Muscle layer of duodenum (tissue), 2 donors: ENCODE results near the gene SLC25A18.

ENCODE experiments used
- H3K27ac ChIP-seq: one replicate; pipeline ENCODE4 v1.7.0; 2013; ENCODE audit warnings: mild to moderate bottlenecking, low read length
- H3K27me3 ChIP-seq: one replicate; pipeline ENCODE4 v1.7.0; 2013; ENCODE audit warnings: low read depth, mild to moderate bottlenecking, control low read depth, low read length
- H3K36me3 ChIP-seq, 2 donors: one replicate each; pipeline ENCODE4 v1.7.0; 2013; ENCODE audit warnings: low read length in 2 of 2, control low read depth in 1 of 2, mild to moderate bottlenecking in 1 of 2; ENCODE audit not compliant: insufficient read depth in 2 of 2, control insufficient read depth in 1 of 2
- H3K4me1 ChIP-seq, 2 donors: one replicate each; pipeline ENCODE4 v1.7.0; 2013; ENCODE audit warnings: low read length in 2 of 2, mild to moderate bottlenecking in 2 of 2, control low read depth in 1 of 2, moderate library complexity in 1 of 2; ENCODE audit not compliant: insufficient read depth in 2 of 2, control insufficient read depth in 1 of 2
- H3K4me3 ChIP-seq, 2 donors: one replicate each; pipeline ENCODE4 v1.7.0; 2013; ENCODE audit warnings: low read length in 2 of 2, low read depth in 1 of 2, mild to moderate bottlenecking in 1 of 2
- H3K9me3 ChIP-seq, 2 donors: one replicate each; pipeline ENCODE4 v1.7.0; 2013; ENCODE audit warnings: low read length in 2 of 2, control low read depth in 1 of 2, mild to moderate bottlenecking in 1 of 2; ENCODE audit not compliant: control insufficient read depth in 1 of 2
- donor health status: healthy.

The SLC25A18 gene

DNA sequence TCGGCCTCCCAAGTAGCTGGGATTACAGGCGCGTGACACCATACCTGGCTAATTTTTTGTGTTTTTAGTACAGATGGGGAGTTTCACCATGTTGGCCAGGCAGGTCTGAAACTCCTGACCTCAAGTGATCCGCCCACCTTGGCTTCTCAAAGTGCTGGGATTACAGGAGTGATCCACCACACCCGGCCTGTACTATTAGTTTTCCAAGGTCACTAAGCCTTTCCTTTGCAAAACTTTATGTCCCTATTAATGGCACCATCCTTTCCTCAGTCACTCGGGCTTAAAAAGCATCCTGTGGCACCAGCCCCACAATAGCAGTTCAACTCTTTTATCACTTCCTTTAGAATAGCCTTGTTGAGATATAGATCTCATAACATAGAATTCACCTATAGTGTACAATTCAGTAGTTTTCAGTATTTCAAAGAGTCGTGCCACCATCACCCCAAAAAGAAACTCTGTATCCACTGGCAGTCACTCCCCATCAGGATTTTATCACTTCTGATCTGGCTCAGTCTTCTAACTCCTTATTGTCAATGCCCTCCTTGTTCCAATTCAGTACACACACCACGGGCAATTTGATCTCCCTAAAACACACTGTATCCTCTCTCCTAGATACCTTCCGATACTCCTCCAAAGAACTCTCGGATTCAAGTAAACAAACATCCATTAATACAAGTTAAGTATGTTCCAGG is 74.3 kb downstream of the SLC25A18 start:
- Histone ChIP-seq H3K4me3 (peak overlapping the region; percentile 67 to 87), H3K36me3 (peaks cover 0 to 18% of the 10 kb centered on the region in 2 donors), H3K9me3 (no peaks in the 10 kb centered on the region), H3K27me3 (no peaks in the 10 kb centered on the region), H3K4me1 (peaks cover 4 to 18% of the 10 kb centered on the region in 2 donors), H3K27ac (peak overlapping the region; percentile 100)

DNA sequence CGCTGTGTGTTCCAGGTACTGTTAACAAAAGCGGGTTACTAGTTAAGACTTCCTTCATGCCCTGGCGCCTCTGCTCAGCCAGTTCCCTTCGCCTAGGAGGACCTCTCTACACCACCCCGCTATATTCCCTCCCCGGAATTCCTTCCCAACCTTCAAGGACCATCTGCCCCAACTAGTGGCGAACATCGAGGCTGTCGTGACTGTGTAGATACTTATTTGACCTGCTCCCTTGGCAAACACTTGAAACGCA is 74.8 kb downstream of the SLC25A18 start:
- peak overlapping the region; percentile 67 to 87 for H3K4me3 ChIP-seq
- H3K9me3 ChIP-seq: no peaks in the 10 kb centered on the region
- no peaks in the 10 kb centered on the region for H3K27me3 ChIP-seq
- peaks cover 4 to 18% of the 10 kb centered on the region in 2 donors for H3K4me1 ChIP-seq
- peaks cover 0 to 18% of the 10 kb centered on the region in 2 donors for H3K36me3 ChIP-seq
- H3K27ac ChIP-seq: peak overlapping the region; percentile 100

DNA sequence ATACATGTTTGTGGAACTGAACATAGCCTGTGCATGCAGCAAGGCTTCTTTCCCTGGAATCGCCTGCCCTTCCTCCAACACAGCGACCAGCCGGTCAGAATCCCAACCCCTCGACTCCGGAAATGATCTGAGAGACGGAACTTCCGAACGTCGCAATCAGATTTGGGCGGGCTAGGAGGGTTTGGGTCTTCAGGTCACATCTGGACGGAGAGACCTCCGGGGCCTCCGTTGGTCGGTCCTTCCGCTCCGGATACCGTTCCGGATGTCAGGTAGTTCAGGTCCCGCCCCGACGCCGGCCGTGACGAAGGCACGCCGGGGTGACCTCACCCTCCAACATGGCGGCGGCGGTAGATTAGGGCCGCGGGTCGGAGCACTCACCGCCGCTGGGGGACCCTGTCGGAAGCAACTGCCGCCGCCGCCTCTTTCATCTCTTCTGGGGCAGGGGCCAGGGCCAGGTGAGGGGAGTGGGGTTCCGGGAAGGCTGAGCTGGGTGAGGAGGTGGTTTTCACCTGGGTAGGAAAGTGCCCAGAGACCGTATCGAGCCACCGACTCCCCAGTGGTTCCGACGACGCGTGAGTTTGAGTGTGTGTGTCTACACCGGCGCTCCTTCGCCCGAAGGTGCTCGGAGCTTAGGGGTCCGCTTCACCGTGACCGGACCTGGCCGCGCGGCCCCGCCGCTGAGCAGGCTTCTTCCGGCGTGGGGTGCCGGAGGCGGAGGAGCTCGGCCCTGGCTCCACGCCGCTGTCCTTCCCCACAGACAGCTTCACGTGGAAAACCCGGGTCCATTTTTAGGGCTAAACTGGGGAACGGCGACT is 75.3 kb downstream of the SLC25A18 start, which contains the start of gene BCL2L13:
TSS of gene BCL2L13 (plus strand) at position 326 of the 815 bp plus-strand sequence. CDS start 16,955 bp downstream, outside the sequence.
- Histone ChIP-seq H3K27me3 (no peaks in the 10 kb centered on the region), H3K36me3 (peaks cover 0 to 18% of the 10 kb centered on the region in 2 donors), H3K27ac (peak within 1 kb of the TSS; percentile 100), H3K4me1 (peaks cover 4 to 18% of the 10 kb centered on the region in 2 donors), H3K4me3 (peak within 1 kb of the TSS; percentile 67 to 87), H3K9me3 (no peaks in the 10 kb centered on the region)

DNA sequence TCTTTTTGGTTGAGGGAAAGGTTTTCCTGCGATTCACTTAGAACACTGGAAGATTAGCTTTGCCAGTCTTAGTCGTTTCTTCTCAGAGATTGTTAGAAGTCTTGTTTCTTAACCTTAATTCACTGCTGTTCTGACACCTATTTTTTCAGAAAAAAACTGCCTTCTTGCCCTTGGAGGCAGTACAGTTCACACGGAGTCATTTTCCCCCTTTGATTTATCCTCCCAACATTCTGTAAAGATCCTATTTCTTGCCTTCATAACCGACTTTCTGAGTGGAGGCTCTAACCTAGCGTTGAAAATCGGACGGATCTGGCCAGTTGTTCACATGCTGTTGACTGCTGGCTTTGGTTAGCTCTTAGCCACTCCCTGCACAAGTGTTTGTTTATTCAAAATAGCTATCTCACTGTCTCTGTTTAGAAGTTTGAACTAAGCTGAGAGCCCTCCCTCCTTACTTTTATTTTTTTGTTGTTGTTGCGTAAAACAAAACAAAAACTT is 76.0 kb downstream of the SLC25A18 start:
- Histone ChIP-seq H3K27me3 (no peaks in the 10 kb centered on the region), H3K27ac (peak overlapping the region; percentile 100), H3K4me1 (peaks cover 4 to 18% of the 10 kb centered on the region in 2 donors), H3K4me3 (peak overlapping the region; percentile 67 to 87), H3K9me3 (no peaks in the 10 kb centered on the region), H3K36me3 (peaks cover 0 to 18% of the 10 kb centered on the region in 2 donors)
